ENCODE results near the gene VPS35L. TPM values are rescaled to one million over a fixed set of nuclear protein-coding genes. Genes with fewer than 3 reads are reported as not detected.
"Not testable (repeated sequence)": the region's sequence is repeated elsewhere in the genome, so short reads cannot be mapped to it uniquely, and the experiment has no call there.

Gene VPS35L
- total RNA-seq, 1 donor from 2014 or later: 45.0 TPM

- Histone ChIP-seq H3K27ac (ENCODE audit: low read depth, low read length) (no peak overlapping the region), H3K4me2 (ENCODE audit: low read length) (no peak overlapping the region), H4K20me1 (ENCODE audit: insufficient read depth, low read length) (no peaks in the 10 kb centered on the region), H3K9me3 (ENCODE audit: insufficient read depth, low read depth, low read length) (no peaks in the 10 kb centered on the region), H3K79me2 (ENCODE audit: insufficient read depth, low read length) (no peaks in the 10 kb centered on the region), H3K9ac (ENCODE audit: low read length) (no peak overlapping the region), H3K27me3 (ENCODE audit: insufficient read depth, low read length) (no peaks in the 10 kb centered on the region), H2AFZ (ENCODE audit: low read depth, low read length) (no peak overlapping the region), H3K4me1 (ENCODE audit: insufficient read depth, low read length) (peaks cover 1% of the 10 kb centered on the region), H3K4me3 (ENCODE audit: insufficient read depth, low read depth, low read length) (no peak overlapping the region), H3K36me3 (ENCODE audit: insufficient read depth, low read length) (no peaks in the 10 kb centered on the region)
- H3K4me1 Mint-ChIP-seq (ENCODE audit: low read depth, unreplicated experiment): peaks cover 4% of the 10 kb centered on the region
- no peak for DNase-seq (ENCODE audit: low read depth)
- no peak for TF ChIP-seq EZH2 (IDR thresholded peaks at IDR 0.05; ENCODE audit: insufficient read depth, low read length)
- TF ChIP-seq, protein P1, sequence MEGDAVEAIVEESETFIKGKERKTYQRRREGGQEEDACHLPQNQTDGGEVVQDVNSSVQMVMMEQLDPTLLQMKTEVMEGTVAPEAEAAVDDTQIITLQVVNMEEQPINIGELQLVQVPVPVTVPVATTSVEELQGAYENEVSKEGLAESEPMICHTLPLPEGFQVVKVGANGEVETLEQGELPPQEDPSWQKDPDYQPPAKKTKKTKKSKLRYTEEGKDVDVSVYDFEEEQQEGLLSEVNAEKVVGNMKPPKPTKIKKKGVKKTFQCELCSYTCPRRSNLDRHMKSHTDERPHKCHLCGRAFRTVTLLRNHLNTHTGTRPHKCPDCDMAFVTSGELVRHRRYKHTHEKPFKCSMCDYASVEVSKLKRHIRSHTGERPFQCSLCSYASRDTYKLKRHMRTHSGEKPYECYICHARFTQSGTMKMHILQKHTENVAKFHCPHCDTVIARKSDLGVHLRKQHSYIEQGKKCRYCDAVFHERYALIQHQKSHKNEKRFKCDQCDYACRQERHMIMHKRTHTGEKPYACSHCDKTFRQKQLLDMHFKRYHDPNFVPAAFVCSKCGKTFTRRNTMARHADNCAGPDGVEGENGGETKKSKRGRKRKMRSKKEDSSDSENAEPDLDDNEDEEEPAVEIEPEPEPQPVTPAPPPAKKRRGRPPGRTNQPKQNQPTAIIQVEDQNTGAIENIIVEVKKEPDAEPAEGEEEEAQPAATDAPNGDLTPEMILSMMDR (IDR thresholded peaks at IDR 0.05; ENCODE audit: insufficient read depth, low read depth, low read length): no peak
- H3K9me3 Mint-ChIP-seq (ENCODE audit: unreplicated experiment): no peaks in the 10 kb centered on the region
- H3K27me3 Mint-ChIP-seq (ENCODE audit: low read depth, unreplicated experiment): no peaks in the 10 kb centered on the region
- H3K27ac Mint-ChIP-seq (ENCODE audit: unreplicated experiment): no peak overlapping the region
- no peak overlapping the region for H3K4me3 Mint-ChIP-seq (ENCODE audit: unreplicated experiment)
- no peak for FAIRE-seq
- peaks cover 10% of the 10 kb centered on the region for H3K36me3 Mint-ChIP-seq (ENCODE audit: low read depth, unreplicated experiment)
Observed at GRCh38 chr16:19677402-19677801, 121.9 kb downstream of the VPS35L start.

DNA sequence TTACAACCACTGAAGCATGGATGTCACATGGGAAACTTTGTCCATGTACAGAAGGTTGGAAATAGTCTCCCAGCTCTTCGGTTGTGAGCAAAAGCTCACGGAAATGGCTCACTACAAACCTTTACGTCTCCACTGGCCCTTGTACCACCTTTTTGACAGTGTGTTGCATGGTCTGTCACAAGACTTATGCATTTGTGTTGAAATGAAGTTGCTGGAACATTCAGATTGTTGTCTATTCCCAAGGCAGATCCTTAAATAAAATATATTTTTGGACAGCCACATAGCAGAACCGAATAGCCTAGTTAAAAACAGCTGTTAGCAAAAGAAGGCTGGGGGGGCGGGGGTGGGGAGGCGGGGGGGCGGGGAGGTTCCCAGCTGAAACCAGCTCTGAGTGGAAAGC, 123.3 kb downstream of the VPS35L start:
- no peak for DNase-seq (ENCODE audit: low read depth)
- Histone ChIP-seq H3K27me3 (ENCODE audit: insufficient read depth, low read length) (no peaks in the 10 kb centered on the region), H3K36me3 (ENCODE audit: insufficient read depth, low read length) (peaks cover 5% of the 10 kb centered on the region), H3K9me3 (ENCODE audit: insufficient read depth, low read depth, low read length) (no peaks in the 10 kb centered on the region), H3K4me2 (ENCODE audit: low read length) (no peak overlapping the region), H3K9ac (ENCODE audit: low read length) (no peak overlapping the region), H2AFZ (ENCODE audit: low read depth, low read length) (no peak overlapping the region), H4K20me1 (ENCODE audit: insufficient read depth, low read length) (no peaks in the 10 kb centered on the region), H3K4me1 (ENCODE audit: insufficient read depth, low read length) (no peaks in the 10 kb centered on the region), H3K79me2 (ENCODE audit: insufficient read depth, low read length) (no peaks in the 10 kb centered on the region), H3K4me3 (ENCODE audit: insufficient read depth, low read depth, low read length) (no peak overlapping the region), H3K27ac (ENCODE audit: low read depth, low read length) (no peak overlapping the region)
- no peaks in the 10 kb centered on the region for H3K4me1 Mint-ChIP-seq (ENCODE audit: low read depth, unreplicated experiment)
- no peak for FAIRE-seq
- H3K36me3 Mint-ChIP-seq (ENCODE audit: low read depth, unreplicated experiment): peaks cover 18% of the 10 kb centered on the region
- H3K27ac Mint-ChIP-seq (ENCODE audit: unreplicated experiment): no peak overlapping the region
- no peak overlapping the region for H3K4me3 Mint-ChIP-seq (ENCODE audit: unreplicated experiment)
- no peaks in the 10 kb centered on the region for H3K27me3 Mint-ChIP-seq (ENCODE audit: low read depth, unreplicated experiment)
- H3K9me3 Mint-ChIP-seq (ENCODE audit: unreplicated experiment): no peaks in the 10 kb centered on the region
- TF ChIP-seq, protein P1 (IDR thresholded peaks at IDR 0.05; ENCODE audit: insufficient read depth, low read depth, low read length): no peak
- no peak for TF ChIP-seq EZH2 (IDR thresholded peaks at IDR 0.05; ENCODE audit: insufficient read depth, low read length)

- H3K27me3 ChIP-seq (ENCODE audit: insufficient read depth, low read length); H3K9ac ChIP-seq (ENCODE audit: low read length); H3K4me1 ChIP-seq (ENCODE audit: insufficient read depth, low read length); H3K27me3 Mint-ChIP-seq (ENCODE audit: low read depth, unreplicated experiment); H2AFZ ChIP-seq (ENCODE audit: low read depth, low read length); H4K20me1 ChIP-seq (ENCODE audit: insufficient read depth, low read length); H3K4me1 Mint-ChIP-seq (ENCODE audit: low read depth, unreplicated experiment); H3K4me3 Mint-ChIP-seq (ENCODE audit: unreplicated experiment); H3K9me3 ChIP-seq (ENCODE audit: insufficient read depth, low read depth, low read length); H3K79me2 ChIP-seq (ENCODE audit: insufficient read depth, low read length); H3K27ac ChIP-seq (ENCODE audit: low read depth, low read length); DNase-seq (ENCODE audit: low read depth); H3K36me3 ChIP-seq (ENCODE audit: insufficient read depth, low read length); H3K9me3 Mint-ChIP-seq (ENCODE audit: unreplicated experiment); FAIRE-seq; H3K4me2 ChIP-seq (ENCODE audit: low read length); H3K4me3 ChIP-seq (ENCODE audit: insufficient read depth, low read depth, low read length); H3K27ac Mint-ChIP-seq (ENCODE audit: unreplicated experiment): not testable (repeated sequence)
- H3K36me3 Mint-ChIP-seq (ENCODE audit: low read depth, unreplicated experiment): peaks cover 19% of the 10 kb centered on the region
Observed at GRCh38 chr16:19679281-19679680, 123.8 kb downstream of the VPS35L start.

Measured in astrocyte (in vitro differentiated cells and primary cell).